DMS114 treated with DMSO at 0.1 percent for 48 hours (cell line): Measurements from ENCODE around the gene ERICH6B.

ENCODE experiments used
- DNase-seq: peaks from one replicate; lab custom pipeline; 2025; ENCODE audit not compliant: unreplicated experiment; lab: John Stamatoyannopoulos, UW

The ERICH6B gene

DNA sequence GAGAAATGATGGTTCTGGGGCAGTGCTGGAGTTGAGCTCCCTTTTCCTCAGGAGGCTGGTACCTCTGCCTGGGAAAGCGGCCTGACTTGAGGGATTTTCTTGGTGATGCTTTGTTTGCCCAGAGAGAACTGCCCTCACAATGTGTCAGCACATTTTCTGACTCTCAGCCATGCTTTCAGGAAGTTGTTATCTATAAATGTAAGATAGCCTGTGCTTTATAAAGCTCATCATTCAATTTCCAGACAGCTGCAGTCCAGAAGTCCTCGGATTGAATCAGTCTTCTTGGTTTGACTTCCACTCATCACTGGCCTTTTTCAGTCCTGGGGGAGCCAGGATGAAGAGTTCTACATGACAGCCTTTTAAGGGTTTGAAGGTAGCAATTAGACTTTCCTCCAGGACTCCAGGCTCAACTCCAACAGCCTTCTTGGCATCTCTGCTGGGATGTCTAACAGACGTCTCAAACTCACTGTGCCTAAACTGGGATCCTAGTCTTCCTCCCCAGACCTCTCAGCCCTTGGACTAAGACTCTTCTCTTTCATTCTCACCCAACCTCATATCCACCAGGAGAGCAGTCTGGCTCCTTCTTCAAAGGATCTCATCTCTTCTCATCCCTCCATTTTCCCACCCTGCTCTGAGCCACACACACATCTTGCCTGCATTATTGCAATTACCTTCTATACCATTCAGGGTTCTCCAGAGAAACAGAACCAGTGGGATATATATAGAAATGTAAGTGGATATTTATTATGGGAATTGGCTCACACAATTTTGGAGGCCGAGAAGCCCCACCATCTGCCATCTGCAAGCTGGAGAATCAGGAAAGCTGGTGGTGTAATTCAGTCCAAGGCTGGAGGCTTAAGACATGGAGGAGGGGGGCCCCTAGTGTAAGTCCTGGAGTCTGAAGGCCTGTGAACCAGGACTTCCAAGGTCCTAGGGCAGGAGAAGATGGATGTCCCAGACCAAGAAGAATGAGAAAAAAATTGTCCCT, 13.1 kb downstream of the ERICH6B start:
- no peak for DNase-seq

DNA sequence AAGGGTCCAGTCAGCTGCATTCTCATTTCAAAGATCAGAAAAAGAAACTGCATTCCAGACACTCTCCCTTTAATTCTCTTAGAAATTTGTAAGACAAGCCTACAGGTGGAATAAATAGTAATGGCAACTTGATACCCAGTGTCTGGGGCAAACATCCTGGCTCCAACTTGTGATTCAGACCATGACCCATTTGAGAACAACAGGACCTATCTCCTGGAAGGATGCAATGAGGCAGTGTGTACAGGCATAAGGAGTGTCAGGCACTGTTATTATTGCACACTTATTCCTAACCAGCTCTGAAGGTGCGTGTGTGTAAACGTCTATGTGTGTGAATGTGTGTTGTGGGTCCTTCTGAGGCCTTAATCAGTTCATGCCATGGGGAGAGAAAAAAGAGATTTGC, 13.9 kb downstream of the ERICH6B start:
- DNase-seq: no peak

DNA sequence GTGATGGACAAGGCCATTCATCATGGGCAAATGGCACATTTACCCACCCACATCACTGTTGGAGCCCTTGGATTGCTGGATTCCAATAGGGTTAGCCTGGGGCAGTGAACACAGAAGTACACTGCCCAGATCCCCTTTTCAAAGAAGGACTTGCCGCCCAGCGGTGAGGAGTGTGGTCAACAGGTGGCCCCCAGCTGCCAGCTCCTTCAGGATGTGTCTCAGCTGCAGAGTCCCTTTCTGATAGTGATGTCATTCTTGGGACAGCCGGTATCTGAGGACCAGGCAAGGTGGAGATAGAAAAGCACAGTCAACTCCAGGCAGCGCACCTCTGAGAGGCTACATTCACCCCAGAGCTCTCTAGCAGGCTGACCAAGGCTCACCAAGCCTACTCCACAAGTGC, 16.9 kb downstream of the ERICH6B start:
- DNase-seq: no peak

DNA sequence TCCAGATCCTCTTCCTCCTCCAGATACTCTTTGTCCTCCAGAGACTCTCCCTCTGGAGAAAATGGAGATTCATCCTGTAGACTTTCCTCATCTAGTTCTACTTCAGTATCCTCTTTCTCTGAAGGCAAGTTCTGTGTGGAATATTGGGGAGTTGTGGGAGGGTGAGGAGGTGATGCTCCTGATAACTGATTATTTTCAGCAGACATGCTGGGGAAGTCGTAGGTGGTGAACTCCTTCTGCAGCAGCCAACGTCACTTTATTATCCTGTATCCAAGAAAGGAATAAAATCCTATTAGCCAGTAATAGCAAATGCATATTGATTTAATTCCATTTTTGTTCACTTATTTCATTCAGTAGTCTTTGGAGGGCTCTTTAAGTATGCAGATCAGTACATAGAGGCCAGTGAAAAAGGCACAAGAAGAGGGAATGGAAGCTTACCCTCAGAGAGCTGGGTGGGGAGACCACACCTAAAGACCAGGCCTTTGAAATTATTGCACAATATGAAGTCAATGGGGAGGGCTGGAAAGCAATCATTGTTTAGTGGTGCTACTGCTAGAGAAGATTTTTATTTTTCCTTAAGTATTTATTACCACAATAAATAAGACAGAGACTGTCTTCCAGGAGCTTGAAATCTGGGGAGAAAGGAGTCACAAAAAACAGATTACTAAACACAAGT, 18.6 kb downstream of the ERICH6B start:
- DNase-seq: no peak

DNA sequence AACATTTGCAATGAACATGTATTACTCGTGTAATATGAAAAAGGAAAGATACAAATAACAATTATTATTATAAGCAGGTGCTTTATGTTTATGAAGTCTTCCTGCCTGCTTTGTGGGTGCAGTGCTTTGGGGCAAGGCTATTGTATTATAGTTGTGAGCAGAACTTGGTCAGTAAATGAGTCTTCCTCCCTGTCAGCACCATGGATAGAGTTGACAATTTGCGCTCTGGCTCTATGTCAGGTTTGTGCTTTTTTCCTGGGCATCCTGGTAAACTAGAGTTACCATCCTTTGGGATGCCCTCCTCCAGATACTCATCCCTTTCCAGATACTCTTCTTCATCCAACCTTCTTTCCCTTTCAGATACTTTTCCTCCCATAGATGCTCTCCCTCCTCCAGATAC, 19.6 kb downstream of the ERICH6B start:
- no peak for DNase-seq

DNA sequence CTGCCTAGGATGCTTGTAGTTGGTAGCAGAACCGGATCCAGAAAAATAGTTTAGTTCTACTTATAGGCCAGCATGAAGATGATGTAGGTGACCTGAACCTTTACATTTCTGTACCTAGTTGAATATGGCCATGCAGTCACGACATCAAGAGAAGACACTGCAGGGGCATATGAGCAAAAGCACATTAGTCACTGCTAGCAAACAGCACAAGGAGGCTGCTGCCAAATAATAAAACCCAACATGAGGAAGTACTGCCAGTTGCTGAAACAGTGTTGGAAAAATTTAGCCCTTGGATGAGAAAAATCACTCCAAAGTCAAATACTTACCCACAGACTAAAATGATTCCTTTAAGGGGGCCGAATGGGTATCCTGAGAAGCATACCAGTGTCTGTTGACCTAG, 20.8 kb downstream of the ERICH6B start:
- no peak for DNase-seq

DNA sequence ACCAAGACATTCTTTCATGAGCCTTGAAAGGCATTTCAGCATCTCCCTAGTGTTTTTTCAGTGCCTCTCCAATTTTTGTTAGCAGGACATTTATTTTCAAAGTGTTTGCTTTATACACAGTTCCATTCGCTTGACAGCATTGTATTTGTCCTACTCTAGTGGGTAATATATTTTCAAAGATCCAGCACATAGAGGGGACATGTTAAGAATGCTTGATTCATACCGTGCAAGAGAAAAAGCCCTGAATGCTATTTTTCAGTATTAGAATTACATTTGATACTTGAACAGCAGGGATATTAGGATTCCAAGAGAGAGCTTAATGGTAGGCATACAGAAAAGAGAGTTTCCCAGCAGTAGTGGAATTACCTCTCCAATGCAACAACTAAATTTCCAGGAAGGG, 21.3 kb downstream of the ERICH6B start:
- no peak for DNase-seq

DNA sequence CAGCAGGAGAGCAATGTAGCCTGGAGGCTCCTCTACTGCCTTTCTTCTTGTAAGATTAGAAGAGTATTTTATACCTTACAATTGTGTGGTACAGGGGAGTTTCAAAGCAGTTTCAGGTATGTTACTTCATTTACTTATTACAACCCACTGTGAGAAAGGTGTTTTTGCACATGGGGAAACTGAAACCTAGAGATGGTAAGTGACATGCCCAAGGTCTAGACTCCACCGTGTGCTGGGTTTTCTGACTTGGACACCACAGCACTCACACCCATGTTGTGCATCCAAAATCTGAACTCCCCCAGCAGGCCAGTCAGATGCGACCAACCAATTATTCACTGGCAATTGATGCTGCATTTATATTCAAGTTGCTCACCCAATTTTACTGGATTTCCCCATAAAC, 22.8 kb downstream of the ERICH6B start:
- DNase-seq: no peak

DNA sequence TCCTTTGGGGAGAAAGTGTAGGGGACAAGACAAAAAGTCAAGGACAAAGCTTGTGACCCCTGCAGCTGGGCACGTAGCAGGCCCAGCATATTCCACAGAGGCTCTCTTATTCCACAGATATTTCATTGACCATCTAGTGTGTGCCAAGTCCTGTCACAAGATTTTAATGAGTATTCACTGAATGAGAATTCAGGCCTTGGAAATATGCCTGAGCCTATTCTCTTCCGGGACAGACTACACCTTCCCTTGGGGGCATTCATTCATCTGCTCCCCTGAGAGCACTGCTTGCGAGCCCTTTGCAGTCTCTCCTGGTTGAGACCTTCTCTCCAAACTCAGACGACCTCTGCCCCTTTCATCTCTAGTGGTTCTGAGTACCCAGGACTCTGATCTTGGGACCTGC, 25.5 kb downstream of the ERICH6B start:
- DNase-seq: no peak

DNA sequence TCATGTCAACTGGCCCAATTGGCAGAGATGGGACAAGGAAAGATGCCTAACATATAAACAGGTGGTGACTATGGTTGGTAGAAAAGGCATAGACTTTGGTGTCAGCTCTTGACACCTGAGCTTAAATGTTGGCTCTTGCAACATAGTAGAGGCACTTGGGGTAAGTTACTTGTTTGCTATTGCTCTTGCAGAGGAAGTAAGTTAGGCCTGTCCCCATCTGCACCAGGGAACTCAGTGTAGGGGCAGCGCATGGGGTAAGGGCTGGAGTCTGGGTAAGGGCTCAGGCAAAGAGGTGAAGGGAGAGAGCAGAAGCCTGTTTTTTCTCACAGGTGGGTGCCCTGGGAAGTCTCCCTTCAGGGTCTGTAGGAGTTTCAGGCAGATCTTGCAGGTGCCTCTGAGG, 27.6 kb downstream of the ERICH6B start:
- DNase-seq: no peak

DNA sequence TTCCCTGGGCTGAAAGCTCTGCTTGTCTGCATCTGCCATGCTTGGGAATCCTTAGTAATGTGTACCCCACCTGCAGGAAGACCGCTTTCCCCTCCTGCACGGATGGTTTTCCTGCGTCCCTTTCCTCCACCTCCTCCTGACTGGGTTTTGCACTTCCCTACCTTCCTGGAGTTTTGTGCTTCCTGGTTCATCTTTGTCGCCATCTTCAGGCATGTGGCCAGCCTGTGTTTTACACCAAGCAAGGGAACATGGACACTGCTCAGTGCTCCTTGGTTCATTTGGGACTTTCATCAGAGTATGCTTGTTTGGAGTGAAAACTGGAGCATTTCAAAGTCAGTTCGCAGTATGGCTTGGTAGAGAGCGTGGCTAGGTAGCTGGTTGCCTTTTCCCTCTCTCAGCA, 30.7 kb downstream of the ERICH6B start:
- DNase-seq: no peak

DNA sequence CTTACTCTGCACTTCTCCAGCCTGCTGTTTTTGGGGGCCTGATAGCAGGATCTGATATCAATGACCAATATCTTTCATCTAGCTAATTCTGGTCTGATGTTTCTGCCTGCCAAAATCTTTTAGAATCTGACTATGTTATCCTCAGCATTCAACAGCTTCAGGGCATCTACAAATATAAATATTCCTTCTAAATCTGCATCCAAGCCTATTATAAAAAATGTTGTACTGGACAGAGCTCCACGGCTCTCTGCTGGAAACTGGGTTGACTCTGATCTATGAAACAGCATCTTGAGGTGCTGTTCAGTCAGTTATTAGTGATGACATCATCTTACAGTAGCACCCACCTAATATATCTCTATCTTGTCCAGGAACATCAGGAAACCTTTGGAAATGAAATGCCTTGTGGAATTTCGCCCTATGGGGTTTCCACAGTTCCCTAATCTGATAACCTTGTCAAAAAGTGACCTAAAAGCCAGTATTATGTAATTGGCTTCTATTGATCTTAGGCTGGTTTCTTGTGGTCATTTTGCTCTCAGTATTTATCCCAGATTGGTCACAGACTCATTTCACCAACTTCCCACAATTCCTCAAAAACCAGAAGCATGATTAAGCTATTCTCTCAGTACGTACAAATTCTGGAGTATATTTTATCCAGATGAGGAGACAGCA, 33.0 kb downstream of the ERICH6B start:
- no peak for DNase-seq

DNA sequence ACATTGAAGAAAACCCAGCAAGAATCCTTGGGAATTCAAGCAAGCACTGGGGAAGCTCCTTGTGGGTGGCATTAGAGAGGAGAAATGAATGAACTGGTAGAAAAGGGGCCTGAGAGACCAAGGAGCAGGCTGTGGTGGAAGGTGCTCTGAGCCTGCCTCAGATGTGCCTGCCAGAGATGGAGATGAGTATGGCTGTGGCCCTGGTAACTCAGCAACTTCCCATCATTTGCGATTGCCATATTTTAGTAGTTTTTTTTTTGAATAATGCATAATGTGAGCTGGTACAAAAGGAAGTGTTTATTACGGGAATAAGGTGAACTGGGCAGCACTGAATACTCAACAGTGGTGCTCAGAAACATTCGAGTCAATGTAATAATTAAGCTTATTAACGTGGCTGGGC, 39.1 kb downstream of the ERICH6B start:
- DNase-seq: no peak

DNA sequence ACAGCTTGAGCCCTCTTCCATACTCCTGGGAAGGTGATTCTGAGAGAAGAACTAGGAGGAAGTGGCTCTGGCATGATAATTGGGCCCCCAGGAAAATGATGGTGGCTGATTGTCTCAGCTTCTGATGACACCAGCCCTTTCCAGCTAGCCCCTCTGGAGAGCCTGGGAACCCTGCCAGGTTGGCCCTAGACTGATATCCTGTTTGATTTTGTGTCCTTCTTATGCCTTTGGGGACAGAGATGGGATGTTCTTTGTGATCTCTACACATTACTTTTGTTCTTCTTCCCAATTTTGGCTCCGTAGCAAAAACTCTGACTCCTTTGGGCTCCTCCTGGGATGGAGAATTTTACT, 39.7 kb downstream of the ERICH6B start:
- DNase-seq: no peak

DNA sequence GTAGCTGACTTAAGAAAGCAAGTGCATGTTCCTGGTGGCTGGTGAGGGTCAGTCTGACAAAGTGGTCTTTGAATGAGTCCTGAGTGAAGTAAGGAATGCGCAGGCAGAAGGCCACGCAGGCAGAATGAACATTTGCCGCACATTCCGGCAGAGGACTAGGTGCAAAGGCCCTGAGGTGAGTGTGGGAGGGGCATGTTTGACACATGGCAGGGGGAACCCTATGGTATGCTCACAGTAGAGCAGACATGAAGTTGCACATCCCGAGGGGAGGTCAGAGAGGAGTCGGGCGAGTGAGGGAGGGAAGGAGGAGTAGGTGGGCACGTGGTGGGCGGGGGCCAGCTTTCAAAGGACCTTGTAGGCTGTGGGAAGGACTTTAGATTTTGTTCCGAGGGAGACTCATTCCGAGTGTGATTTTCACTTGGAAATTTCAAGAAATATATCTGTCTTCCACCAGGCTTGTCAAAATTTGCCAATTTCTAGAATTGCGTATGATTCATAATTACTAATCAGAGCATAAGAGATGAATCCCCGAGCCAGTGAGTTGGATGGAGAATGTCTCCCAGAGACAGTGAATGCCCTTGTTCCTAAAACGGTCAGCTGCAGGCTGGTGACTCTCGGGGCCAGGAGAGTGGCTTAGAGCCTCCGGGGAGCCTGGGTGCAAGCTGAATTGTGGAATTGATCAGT, 40.3 kb downstream of the ERICH6B start:
- no peak for DNase-seq

DNA sequence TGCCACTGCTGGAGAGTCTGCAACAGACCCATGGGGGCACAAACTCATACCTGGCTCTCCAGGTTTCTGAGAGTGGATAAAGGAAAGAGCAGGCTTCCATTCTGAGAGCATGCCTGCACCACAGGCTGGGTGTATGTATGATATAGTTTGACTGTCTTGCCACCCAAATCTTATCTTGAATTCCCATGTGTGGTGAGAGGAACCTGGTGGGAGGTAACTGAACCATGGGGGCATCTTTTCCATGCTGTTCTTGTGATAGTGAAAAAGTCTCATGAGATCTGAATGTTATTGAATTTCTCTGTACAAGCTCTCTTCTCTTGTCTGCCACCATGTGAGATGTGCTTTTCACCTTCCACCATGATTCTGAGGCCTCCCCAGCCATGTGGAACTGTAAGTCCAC, 50.2 kb downstream of the ERICH6B start:
- no peak for DNase-seq

DNA sequence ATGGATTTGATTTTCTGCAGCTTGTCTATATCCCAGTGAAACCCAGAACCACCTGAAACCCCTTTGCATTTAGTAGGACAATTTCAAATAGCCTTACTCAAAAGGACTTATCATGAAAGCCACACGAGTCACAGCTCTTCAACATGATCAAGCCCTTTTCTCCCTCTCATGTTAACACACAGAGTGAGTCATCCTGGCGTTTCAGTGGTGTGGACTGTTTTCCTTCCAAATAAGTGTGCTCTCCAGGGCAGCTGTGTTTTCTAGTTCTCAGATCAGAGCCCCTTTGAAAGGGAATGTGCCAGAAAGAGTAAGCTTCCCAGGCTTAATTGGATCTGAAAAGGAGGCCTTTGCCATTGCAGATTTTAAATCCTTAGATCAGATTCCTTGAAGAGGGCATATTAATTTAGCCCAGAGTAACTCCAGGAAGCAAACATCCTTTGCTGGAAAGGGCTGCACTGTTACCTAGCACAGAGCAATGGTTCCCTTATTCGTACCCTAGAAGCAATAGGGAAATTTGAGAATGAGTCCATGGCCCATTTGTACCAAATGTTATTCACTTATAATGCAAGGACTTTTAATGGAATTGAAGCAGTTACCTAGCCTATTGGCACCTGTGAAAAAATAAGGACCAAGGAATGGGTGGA, 51.3 kb downstream of the ERICH6B start:
- no peak for DNase-seq

DNA sequence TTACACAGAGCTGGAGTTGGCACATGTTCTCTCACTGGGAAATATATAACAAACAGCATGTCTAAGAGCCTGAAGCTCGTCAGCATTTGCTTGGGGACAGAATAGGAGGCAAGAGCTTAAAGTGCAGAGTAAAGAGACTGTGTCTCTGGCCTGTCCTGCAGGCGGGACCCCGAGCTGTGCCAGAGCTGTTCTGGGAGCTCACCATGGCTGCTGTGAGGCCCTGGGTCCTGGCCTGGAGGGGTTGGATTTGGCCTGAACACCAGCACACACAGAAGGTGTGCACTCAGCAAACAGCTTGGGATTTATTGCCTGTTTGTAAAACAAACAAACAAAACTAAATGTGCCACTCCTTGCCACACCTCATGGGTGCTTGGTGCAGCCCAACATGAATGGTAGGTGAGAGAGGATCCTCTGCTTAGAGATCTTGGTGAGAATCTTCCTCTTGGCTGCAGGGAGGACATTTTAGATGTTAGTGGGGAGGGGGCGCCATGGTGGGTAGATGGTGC, 60.9 kb downstream of the ERICH6B start:
- no peak for DNase-seq

DNA sequence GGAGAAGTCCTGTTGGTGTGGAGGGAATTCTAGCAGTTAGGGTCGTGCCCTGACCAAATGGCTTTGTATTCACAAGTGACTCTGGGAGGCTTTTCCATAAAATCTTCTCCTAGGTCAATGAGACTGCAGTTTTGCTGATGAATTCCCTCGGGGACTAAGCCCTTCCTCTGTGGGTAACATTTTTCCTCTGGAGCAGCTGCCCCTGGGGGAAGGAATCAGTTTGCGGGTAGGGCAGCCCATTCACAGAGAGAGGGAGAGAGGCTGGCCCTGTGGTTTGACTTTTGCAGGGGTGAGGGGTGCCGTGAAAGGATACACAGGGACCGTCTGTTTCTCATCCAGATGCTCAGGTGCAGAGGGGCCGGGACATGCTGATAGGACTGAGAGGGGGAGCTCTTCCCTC, 67.3 kb downstream of the ERICH6B start:
- no peak for DNase-seq

DNA sequence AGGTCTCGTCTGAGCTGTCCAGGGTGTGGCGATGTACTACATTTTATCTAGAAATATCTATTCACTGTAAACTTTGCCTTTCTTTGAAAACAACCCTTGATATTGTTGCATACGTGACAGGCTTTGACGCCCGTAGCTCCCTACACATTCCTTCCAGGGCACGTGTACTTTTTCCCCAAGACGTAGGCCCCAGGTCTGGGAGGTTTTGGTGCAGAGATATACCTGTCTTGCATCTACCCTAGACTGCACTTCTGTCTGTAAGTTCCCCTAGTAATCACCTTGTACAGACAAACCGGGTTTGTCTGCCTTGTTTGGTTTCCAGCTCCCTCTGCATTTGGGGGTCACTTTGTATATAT, 69.2 kb downstream of the ERICH6B start:
- DNase-seq: no peak
